Measurements from ENCODE around the gene AP1G1. TPM values are rescaled to one million over a fixed set of nuclear protein-coding genes. Genes with fewer than 3 reads are reported as not detected.
"Not testable (repeated sequence)": the region's sequence is repeated elsewhere in the genome, so short reads cannot be mapped to it uniquely, and the experiment has no call there.

Gene AP1G1
- total RNA-seq, 2 experiments from 2014 or later, result 57.9 to 89.7 TPM

DNA sequence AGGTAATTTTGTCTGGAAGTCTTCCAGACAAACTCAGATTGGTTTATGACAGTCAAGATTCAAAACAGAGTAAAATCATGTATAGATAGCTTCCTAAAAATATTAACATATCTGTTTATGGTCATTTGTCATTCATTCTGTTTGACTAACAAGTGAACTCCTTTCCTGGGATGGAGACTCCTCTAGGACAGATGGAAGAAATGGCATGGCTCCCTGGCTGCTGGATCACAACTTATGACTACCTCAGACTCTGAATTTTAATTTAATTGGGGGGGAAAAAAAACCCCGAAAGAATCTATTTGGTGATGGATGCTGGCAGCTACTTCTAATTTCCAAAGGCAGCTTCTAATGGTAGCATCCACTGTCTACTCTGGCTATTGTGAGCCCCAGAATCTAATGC, 118.7 kb downstream of the AP1G1 start:
- Histone ChIP-seq H2AFZ (ENCODE audit: low read length) (no peak overlapping the region), H3K79me2 (ENCODE audit: insufficient read depth, low read depth, low read length) (no peaks in the 10 kb centered on the region), H3K9me2 (ENCODE audit: insufficient read depth, low read length) (no peaks in the 10 kb centered on the region), H3K36me3 (ENCODE audit: insufficient read depth, low read length) (peaks cover 28% of the 10 kb centered on the region), H3K4me1 (ENCODE audit: insufficient read depth, low read length, poor library complexity, severe bottlenecking) (no peaks in the 10 kb centered on the region), H3K4me3 (ENCODE audit: low read depth, low read length, poor library complexity, severe bottlenecking) (no peak overlapping the region), H3K27ac (ENCODE audit: low read depth, low read length, poor library complexity, severe bottlenecking) (no peak overlapping the region), H3K4me2 (ENCODE audit: low read length) (no peak overlapping the region), H4K20me1 (ENCODE audit: insufficient read depth, low read length) (no peaks in the 10 kb centered on the region), H3K9me3 (ENCODE audit: low read length) (no peaks in the 10 kb centered on the region)
- DNase-seq (ENCODE audit: low spot score), result no peak
- intact Hi-C loops (cut with micrococcal nuclease; ENCODE audit: unreplicated experiment), result no loop called here
- ChIA-PET POLR2A (interaction anchor here (0.5 to 0.6 kb wide), 3 partner anchors 266 to 1332 kb away, joined by 3 to 5 read pairs (median 4); no protein-coding TSS in a partner anchor), CTCF (ENCODE audit: unreplicated experiment) (no interaction called here)
- no TSS peak for BruUV-seq (replicated peaks)
- no peak for TF ChIP-seq EZH2phosphoT487 (IDR thresholded peaks at IDR 0.05; ENCODE audit: borderline replicate concordance, low read depth, low read length)
- TF ChIP-seq, protein P1, sequence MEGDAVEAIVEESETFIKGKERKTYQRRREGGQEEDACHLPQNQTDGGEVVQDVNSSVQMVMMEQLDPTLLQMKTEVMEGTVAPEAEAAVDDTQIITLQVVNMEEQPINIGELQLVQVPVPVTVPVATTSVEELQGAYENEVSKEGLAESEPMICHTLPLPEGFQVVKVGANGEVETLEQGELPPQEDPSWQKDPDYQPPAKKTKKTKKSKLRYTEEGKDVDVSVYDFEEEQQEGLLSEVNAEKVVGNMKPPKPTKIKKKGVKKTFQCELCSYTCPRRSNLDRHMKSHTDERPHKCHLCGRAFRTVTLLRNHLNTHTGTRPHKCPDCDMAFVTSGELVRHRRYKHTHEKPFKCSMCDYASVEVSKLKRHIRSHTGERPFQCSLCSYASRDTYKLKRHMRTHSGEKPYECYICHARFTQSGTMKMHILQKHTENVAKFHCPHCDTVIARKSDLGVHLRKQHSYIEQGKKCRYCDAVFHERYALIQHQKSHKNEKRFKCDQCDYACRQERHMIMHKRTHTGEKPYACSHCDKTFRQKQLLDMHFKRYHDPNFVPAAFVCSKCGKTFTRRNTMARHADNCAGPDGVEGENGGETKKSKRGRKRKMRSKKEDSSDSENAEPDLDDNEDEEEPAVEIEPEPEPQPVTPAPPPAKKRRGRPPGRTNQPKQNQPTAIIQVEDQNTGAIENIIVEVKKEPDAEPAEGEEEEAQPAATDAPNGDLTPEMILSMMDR (conservative IDR thresholded peaks at IDR 0.05; ENCODE audit: low read length), result no peak

DNA sequence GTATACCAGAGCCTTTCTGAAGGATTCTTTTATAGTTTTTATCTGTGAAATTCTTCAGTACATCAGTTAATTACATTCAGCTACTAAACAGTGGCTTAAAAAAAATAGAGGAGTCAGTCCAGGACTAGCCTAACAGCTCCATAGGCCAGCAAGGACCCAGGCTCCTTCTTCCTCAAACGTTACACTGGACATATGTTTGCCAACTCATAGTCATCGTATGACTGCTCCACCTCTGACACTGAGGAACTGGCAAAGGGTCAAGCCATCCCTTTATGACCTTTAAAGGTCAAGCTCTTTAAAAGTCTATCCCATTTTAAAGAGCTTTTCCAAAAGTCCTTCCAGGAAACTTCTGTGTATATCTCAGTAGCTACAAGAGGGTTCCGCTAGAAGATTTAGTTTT, 120.8 kb downstream of the AP1G1 start:
- BruUV-seq (replicated peaks), result no TSS peak
- CTCF ChIA-PET (ENCODE audit: unreplicated experiment), result no interaction called here
- no peak overlapping the region for H3K4me3 ChIP-seq (ENCODE audit: low read depth, low read length, poor library complexity, severe bottlenecking)

DNA sequence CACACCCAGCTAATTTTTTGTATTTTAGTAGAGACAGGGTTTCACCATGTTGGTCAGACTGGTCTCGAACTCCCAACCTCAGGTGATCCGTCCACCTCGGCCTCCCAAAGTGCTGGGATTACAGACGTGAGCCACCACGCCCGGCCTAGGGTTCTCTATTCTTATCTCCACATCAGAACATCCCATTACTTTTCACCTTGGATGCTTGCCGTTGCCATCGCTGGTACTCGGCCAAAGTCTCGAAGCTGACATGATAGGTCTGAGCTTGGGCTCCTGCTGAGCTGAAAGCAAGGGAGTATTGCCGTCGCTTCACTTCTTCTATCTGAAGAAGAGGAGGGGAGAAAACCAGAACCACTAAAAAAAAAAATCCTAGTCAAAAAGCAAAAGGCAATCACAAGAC, 124.4 kb downstream of the AP1G1 start:
- peaks cover 52% of the 10 kb centered on the region for H3K36me3 ChIP-seq (ENCODE audit: insufficient read depth, low read length)
- H3K27ac ChIP-seq (ENCODE audit: low read depth, low read length, poor library complexity, severe bottlenecking); H4K20me1 ChIP-seq (ENCODE audit: insufficient read depth, low read length); intact Hi-C loops (cut with micrococcal nuclease; ENCODE audit: unreplicated experiment); H3K79me2 ChIP-seq (ENCODE audit: insufficient read depth, low read depth, low read length); H3K4me1 ChIP-seq (ENCODE audit: insufficient read depth, low read length, poor library complexity, severe bottlenecking); BruUV-seq (replicated peaks); DNase-seq (ENCODE audit: low spot score); H3K9me3 ChIP-seq (ENCODE audit: low read length); H3K9me2 ChIP-seq (ENCODE audit: insufficient read depth, low read length); H3K4me2 ChIP-seq (ENCODE audit: low read length); H2AFZ ChIP-seq (ENCODE audit: low read length); H3K4me3 ChIP-seq (ENCODE audit: low read depth, low read length, poor library complexity, severe bottlenecking); CTCF ChIA-PET (ENCODE audit: unreplicated experiment): not testable (repeated sequence)
- POLR2A ChIA-PET, result interaction anchor here (0.5 to 1.2 kb wide), 3 partner anchors 19 to 516 kb away, joined by 3 to 7 read pairs (median 4); no protein-coding TSS in a partner anchor

More for the DNA sequence above, 120.8 kb downstream of the AP1G1 start:
- H3K79me2 ChIP-seq (ENCODE audit: insufficient read depth, low read depth, low read length), result no peaks in the 10 kb centered on the region
- no peaks in the 10 kb centered on the region for H3K9me3 ChIP-seq (ENCODE audit: low read length)
- H3K36me3 ChIP-seq (ENCODE audit: insufficient read depth, low read length), result peaks cover 37% of the 10 kb centered on the region
- TF ChIP-seq EZH2phosphoT487 (IDR thresholded peaks at IDR 0.05; ENCODE audit: borderline replicate concordance, low read depth, low read length), result no peak
- TF ChIP-seq, protein P1 (conservative IDR thresholded peaks at IDR 0.05; ENCODE audit: low read length), result no peak
- H3K27ac ChIP-seq (ENCODE audit: low read depth, low read length, poor library complexity, severe bottlenecking), result no peak overlapping the region
- H2AFZ ChIP-seq (ENCODE audit: low read length), result no peak overlapping the region
- H3K4me1 ChIP-seq (ENCODE audit: insufficient read depth, low read length, poor library complexity, severe bottlenecking), result no peaks in the 10 kb centered on the region
- POLR2A ChIA-PET, result no interaction called here
- intact Hi-C loops (cut with micrococcal nuclease; ENCODE audit: unreplicated experiment), result no loop called here
- no peaks in the 10 kb centered on the region for H3K9me2 ChIP-seq (ENCODE audit: insufficient read depth, low read length)
- no peak overlapping the region for H3K4me2 ChIP-seq (ENCODE audit: low read length)
- DNase-seq (ENCODE audit: low spot score), result no peak
- no peaks in the 10 kb centered on the region for H4K20me1 ChIP-seq (ENCODE audit: insufficient read depth, low read length)

Measured in OCI-LY7 (cell line).